GM23248 (cell line): Measurements from ENCODE around the gene GMEB2.

Experiments used
- EZH2 ChIP-seq: fragments of 200-600 bp; sonication (generic); IDR thresholded peaks from 2 replicates; pipeline ENCODE4 v1.6.1; 2018; ENCODE audit warnings: antibody characterized with exemption, mild to moderate bottlenecking; ENCODE audit not compliant: insufficient read depth, poor library complexity, severe bottlenecking
- EZH2phosphoT487 ChIP-seq: fragments of 200-600 bp; sonication (generic); IDR thresholded peaks from 2 replicates; pipeline ENCODE4 v1.6.1; 2018; ENCODE audit warnings: antibody characterized with exemption, moderate library complexity, mild to moderate bottlenecking, low read depth; ENCODE audit not compliant: insufficient read depth

DNA sequence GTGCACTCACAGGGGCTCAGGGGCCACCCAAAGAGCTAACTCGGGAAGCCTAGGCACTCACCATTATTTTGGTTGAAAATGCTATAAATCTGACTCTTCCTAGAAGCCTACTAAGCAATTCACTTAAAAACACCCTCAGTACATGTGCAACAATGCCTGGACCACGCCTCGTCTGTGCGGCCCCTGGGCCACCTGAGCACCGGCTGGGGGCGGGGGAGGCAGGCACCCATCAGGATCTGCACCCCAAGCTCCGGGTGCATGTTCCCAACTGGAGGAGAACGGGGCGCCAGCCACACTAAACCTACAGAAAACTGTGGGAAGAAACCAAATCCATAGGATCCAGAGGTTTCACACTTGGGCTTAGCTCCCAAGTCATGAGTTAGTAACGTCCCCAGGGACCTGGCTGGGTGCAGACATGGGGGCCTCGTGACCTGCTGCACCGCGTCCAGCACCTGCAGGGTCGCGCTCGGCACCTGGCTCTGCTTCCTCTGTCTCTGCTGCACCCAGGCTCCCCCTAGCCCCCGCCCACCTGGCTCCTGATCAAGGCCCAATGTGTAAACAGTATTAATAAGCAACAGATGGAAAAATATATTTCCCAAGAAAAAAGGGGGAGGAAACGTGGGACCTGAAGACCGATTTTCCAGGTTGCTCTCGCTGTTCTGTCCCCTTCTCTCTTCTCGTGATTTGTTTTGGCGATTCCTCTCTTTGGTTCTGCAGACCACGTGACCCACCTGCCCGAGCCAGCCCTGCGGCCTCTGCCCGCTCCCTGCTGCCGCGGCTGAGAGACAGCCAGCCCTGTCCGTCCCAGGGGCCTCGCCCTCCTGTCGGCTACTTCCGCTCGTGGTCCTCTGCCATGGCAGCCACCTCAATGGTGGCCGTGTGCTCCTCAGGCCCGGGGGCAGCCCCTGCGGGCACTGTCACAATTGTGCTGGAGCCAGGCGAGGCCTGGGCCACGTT lies 37.4 kb downstream of the GMEB2 start:
- TF ChIP-seq EZH2, result no peak
- TF ChIP-seq EZH2phosphoT487, result no peak
